MCF 10A (cell line): Measurements from ENCODE around the gene YLPM1. TPM values are rescaled to one million over a fixed set of nuclear protein-coding genes. Genes with fewer than 3 reads are reported as not detected.
"Not testable (repeated sequence)": the region's sequence is repeated elsewhere in the genome, so short reads cannot be mapped to it uniquely, and the experiment has no call there.

Experiments
- BruUV-seq: library from RNA; stranded (reverse); fragments of 400-500 nt; replicated peaks from 2 replicates; lab custom pipeline; 2021; lab: Mats Ljungman, UMichigan
- CTCF ChIA-PET: fragments of 300-600 bp; sonication (Branson Sonifier 250); formaldehyde crosslinking; extraction: SDS; loops from one replicate; lab custom pipeline; 2021; ENCODE audit warnings: antibody characterized with exemption, inconsistent platforms; lab: Yijun Ruan, JAX
- POLR2A ChIA-PET: fragments of 300-600, 350-650 bp; sonication (Branson Sonifier 250); formaldehyde crosslinking; extraction: SDS; loops from one replicate; lab custom pipeline; 2020; ENCODE audit warnings: antibody characterized with exemption, inconsistent platforms; lab: Yijun Ruan, JAX
- DNase-seq: peaks from one replicate; pipeline ENCODE4 v3.0.0-alpha.2; 2018; ENCODE audit not compliant: unreplicated experiment
- H3K27ac Mint-ChIP-seq: one replicate; pipeline ENCODE4 v1.8.0; 2022; ENCODE audit warnings: mild to moderate bottlenecking, low read depth, mixed read lengths; ENCODE audit not compliant: unreplicated experiment
- H3K27me3 Mint-ChIP-seq: one replicate; pipeline ENCODE4 v1.8.0; 2022; ENCODE audit warnings: mixed read lengths; ENCODE audit not compliant: insufficient read depth, unreplicated experiment
- H3K36me3 Mint-ChIP-seq: one replicate; pipeline ENCODE4 v1.8.0; 2022; ENCODE audit warnings: mild to moderate bottlenecking, moderate library complexity, mixed read lengths; ENCODE audit not compliant: insufficient read depth, unreplicated experiment
- H3K4me1 Mint-ChIP-seq: one replicate; pipeline ENCODE4 v1.8.0; 2022; ENCODE audit warnings: mixed read lengths; ENCODE audit not compliant: insufficient read depth, unreplicated experiment
- H3K4me3 Mint-ChIP-seq: one replicate; pipeline ENCODE4 v1.8.0; 2022; ENCODE audit warnings: mild to moderate bottlenecking, moderate library complexity, mixed read lengths; ENCODE audit not compliant: unreplicated experiment
- H3K9me3 Mint-ChIP-seq: one replicate; pipeline ENCODE4 v1.8.0; 2022; ENCODE audit warnings: mixed read lengths; ENCODE audit not compliant: unreplicated experiment
- CTCF ChIP-seq: fragments of 200-600 bp; IDR thresholded peaks from one replicate; pipeline ENCODE4 v1.8.0; 2022; ENCODE audit warnings: antibody characterized with exemption, mild to moderate bottlenecking; ENCODE audit not compliant: unreplicated experiment
- intact Hi-C: fragments of 100-400 bp; cut with micrococcal nuclease; formaldehyde crosslinking; loops from 2 replicates; pipeline ENCODE4 v1.14.1; 2022
- total RNA-seq: library from RNA; stranded (reverse); gene quantifications from 2 replicates; pipeline ENCODE4 v1.2.3, GENCODE V29; 2022

YLPM1 gene
- total RNA-seq, 1 experiment from 2014 or later: 40.5 TPM

- Mint-ChIP-seq H3K36me3 (no peaks in the 10 kb centered on the region), H3K9me3 (peaks cover 14% of the 10 kb centered on the region), H3K27me3 (no peaks in the 10 kb centered on the region), H3K4me3 (no peak overlapping the region), H3K4me1 (no peaks in the 10 kb centered on the region), H3K27ac (no peak overlapping the region)
- peak; percentile 15 for DNase-seq
- intact Hi-C loops: no loop called here
- POLR2A ChIA-PET: interaction anchor here (0.5 to 2.0 kb wide), 2 partner anchors 8 to 89 kb away, joined by 3 to 12 read pairs; partner anchors contain the start of gene YLPM1
- BruUV-seq: no TSS peak
- no peak for TF ChIP-seq CTCF
- CTCF ChIA-PET: interaction anchor here (0.6 kb wide), 1 partner anchor 8 kb away, joined by 6 read pairs; no protein-coding TSS in a partner anchor
Observed at GRCh38 chr14:74754899-74755298, 8.2 kb upstream of the YLPM1 start.

- H3K36me3 Mint-ChIP-seq: no peaks in the 10 kb centered on the region
- no TSS peak for BruUV-seq
- H3K4me3 Mint-ChIP-seq: no peak overlapping the region
- no peak overlapping the region for H3K27ac Mint-ChIP-seq
- H3K27me3 Mint-ChIP-seq: no peaks in the 10 kb centered on the region
- no peak for DNase-seq
- no peaks in the 10 kb centered on the region for H3K4me1 Mint-ChIP-seq
- H3K9me3 Mint-ChIP-seq: peaks cover 14% of the 10 kb centered on the region
- POLR2A ChIA-PET: interaction anchor here (0.9 kb wide), 1 partner anchor 44 kb away, joined by 6 read pairs; no protein-coding TSS in a partner anchor
- intact Hi-C loops: no loop called here
- CTCF ChIA-PET: interaction anchor here (0.6 kb wide), 1 partner anchor 29 kb away, joined by 3 read pairs; no protein-coding TSS in a partner anchor
- TF ChIP-seq CTCF: no peak
Observed at GRCh38 chr14:74756326-74756725, 6.8 kb upstream of the YLPM1 start.

DNA sequence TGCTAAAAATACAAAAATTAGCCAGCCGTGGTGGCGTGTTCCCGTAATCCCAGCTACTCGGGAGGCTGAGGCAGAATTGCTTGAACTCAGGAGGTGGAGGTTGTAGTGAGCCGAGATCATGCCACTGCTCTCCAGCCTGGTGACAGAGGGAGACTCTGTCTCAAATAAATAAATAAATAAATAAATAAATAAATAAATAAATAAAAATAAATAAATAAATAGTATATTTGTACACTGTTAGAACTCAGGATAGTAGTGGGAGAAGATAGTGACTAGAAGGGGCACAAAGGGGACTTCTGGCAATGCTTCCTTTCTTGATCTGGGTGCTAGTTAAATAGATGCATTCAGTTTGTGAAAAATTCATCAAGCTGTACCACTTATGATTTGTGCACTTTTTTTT lies 4.6 kb upstream of the YLPM1 start:
- DNase-seq, H3K27me3 Mint-ChIP-seq, POLR2A ChIA-PET, intact Hi-C loops, H3K36me3 Mint-ChIP-seq, H3K4me1 Mint-ChIP-seq, CTCF ChIA-PET, H3K4me3 Mint-ChIP-seq, H3K27ac Mint-ChIP-seq, BruUV-seq, H3K9me3 Mint-ChIP-seq: not testable (repeated sequence)

- H3K9me3 Mint-ChIP-seq: no peaks in the 10 kb centered on the region
- peak overlapping the region; percentile 98 for H3K27ac Mint-ChIP-seq
- POLR2A ChIA-PET: interaction anchor here (0.6 to 3.4 kb wide), 30 partner anchors 10 to 978 kb away, joined by 3 to 31 read pairs (median 4); partner anchors contain the start of genes AREL1, FCF1, ISCA2 and LTBP2
- TSS peak; percentile 35 for BruUV-seq
- H3K4me3 Mint-ChIP-seq: peak overlapping the region; percentile 98
- intact Hi-C loops: loop anchor here (5.0 kb wide), 1 partner anchor 147 kb away; no protein-coding TSS in a partner anchor
- H3K27me3 Mint-ChIP-seq: no peaks in the 10 kb centered on the region
- H3K4me1 Mint-ChIP-seq: peaks cover 34% of the 10 kb centered on the region
- no peak for TF ChIP-seq CTCF
- H3K36me3 Mint-ChIP-seq: peaks cover 24% of the 10 kb centered on the region
- DNase-seq: peak; percentile 43
- CTCF ChIA-PET: interaction anchor here (0.6 to 2.2 kb wide), 15 partner anchors 10 to 357 kb away, joined by 3 to 6 read pairs (median 3); no protein-coding TSS in a partner anchor
Observed at GRCh38 chr14:74763803-74764531, 851 bp downstream of the YLPM1 start.
